GM06990 (cell line): Measurements from ENCODE around the gene PDPK1.

Experiments
- DNase-seq: peaks from one replicate; pipeline ENCODE4 v3.0.0-alpha.2; 2011; ENCODE audit not compliant: insufficient read length; ENCODE audit errors: extremely low read depth
- H3K27me3 ChIP-seq: replicated peaks from 2 replicates; pipeline ENCODE4 v1.6.0; 2011; ENCODE audit warnings: low read length; ENCODE audit not compliant: control insufficient read depth, insufficient read depth
- H3K36me3 ChIP-seq: 2 replicates; pipeline ENCODE4 v1.5.1; 2011; ENCODE audit warnings: low read length; ENCODE audit not compliant: control insufficient read depth, insufficient read depth
- H3K4me3 ChIP-seq: replicated peaks from 2 replicates; pipeline ENCODE4 v1.5.1; 2011; ENCODE audit warnings: low read depth, mild to moderate bottlenecking, control low read depth, low read length
- TF ChIP-seq, protein P1 (sequence below): IDR thresholded peaks from 2 replicates; pipeline ENCODE4 v1.5.1; 2011; ENCODE audit warnings: low read length, control low read depth, mild to moderate bottlenecking, inconsistent platforms; ENCODE audit not compliant: insufficient read depth, poor library complexity, severe bottlenecking

The PDPK1 gene

GRCh38 chr16:2498531-2499253 lies 39.1 kb upstream of the PDPK1 start:
- Histone ChIP-seq H3K4me3 (no peak overlapping the region), H3K27me3 (no peaks in the 10 kb centered on the region), H3K36me3 (peaks cover 2% of the 10 kb centered on the region)
- no peak for DNase-seq
- TF ChIP-seq, protein P1, sequence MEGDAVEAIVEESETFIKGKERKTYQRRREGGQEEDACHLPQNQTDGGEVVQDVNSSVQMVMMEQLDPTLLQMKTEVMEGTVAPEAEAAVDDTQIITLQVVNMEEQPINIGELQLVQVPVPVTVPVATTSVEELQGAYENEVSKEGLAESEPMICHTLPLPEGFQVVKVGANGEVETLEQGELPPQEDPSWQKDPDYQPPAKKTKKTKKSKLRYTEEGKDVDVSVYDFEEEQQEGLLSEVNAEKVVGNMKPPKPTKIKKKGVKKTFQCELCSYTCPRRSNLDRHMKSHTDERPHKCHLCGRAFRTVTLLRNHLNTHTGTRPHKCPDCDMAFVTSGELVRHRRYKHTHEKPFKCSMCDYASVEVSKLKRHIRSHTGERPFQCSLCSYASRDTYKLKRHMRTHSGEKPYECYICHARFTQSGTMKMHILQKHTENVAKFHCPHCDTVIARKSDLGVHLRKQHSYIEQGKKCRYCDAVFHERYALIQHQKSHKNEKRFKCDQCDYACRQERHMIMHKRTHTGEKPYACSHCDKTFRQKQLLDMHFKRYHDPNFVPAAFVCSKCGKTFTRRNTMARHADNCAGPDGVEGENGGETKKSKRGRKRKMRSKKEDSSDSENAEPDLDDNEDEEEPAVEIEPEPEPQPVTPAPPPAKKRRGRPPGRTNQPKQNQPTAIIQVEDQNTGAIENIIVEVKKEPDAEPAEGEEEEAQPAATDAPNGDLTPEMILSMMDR: no peak

- peaks cover 2% of the 10 kb centered on the region for H3K36me3 ChIP-seq
- TF ChIP-seq, protein P1: no peak
- DNase-seq: no peak
Observed at GRCh38 chr16:2499454-2499853, 38.4 kb upstream of the PDPK1 start.

GRCh38 chr16:2499890-2500429 lies 37.9 kb upstream of the PDPK1 start:
- no peak overlapping the region for H3K4me3 ChIP-seq
- H3K27me3 ChIP-seq: no peaks in the 10 kb centered on the region
- H3K36me3 ChIP-seq: peaks cover 2% of the 10 kb centered on the region
- DNase-seq: no peak
- TF ChIP-seq, protein P1: no peak

More at GRCh38 chr16:2499454-2499853, 38.4 kb upstream of the PDPK1 start:
- no peaks in the 10 kb centered on the region for H3K27me3 ChIP-seq
- no peak overlapping the region for H3K4me3 ChIP-seq

- TF ChIP-seq, protein P1: no peak
- H3K36me3 ChIP-seq: peaks cover 2% of the 10 kb centered on the region
- DNase-seq: no peak
Observed at GRCh38 chr16:2500430-2500917, 37.3 kb upstream of the PDPK1 start.

GRCh38 chr16:2500918-2501750 lies 36.7 kb upstream of the PDPK1 start:
- Histone ChIP-seq H3K27me3 (no peaks in the 10 kb centered on the region), H3K4me3 (no peak overlapping the region), H3K36me3 (peaks cover 2% of the 10 kb centered on the region)
- peak; percentile 81 for DNase-seq
- TF ChIP-seq, protein P1: peak; percentile 96

More at GRCh38 chr16:2500430-2500917, 37.3 kb upstream of the PDPK1 start:
- Histone ChIP-seq H3K27me3 (no peaks in the 10 kb centered on the region), H3K4me3 (no peak overlapping the region)
